ENCODE measurements around the gene NSDHL.

- no peak for TF ChIP-seq CTCF (IDR thresholded peaks at IDR 0.05)
- TF ChIP-seq POLR2A (IDR thresholded peaks at IDR 0.05), result no peak
Measured at GRCh38 chrX:152901816-152902501, 71.1 kb downstream of the NSDHL start.
